Endothelial cell of umbilical vein (primary cell): ENCODE measurements around the gene ACTR1A. TPM values are rescaled to one million over a fixed set of nuclear protein-coding genes. Genes with fewer than 3 reads are reported as not detected.

ENCODE experiments used
- BruUV-seq: library from RNA; stranded (reverse); fragments of 400-500 nt; replicated peaks from 2 replicates; lab custom pipeline; 2021; lab: Mats Ljungman, UMichigan
- CTCF ChIA-PET: fragments of 300-600, 350-600 bp; sonication (Branson Sonifier 250); formaldehyde crosslinking; loops from one replicate; lab custom pipeline; 2021; ENCODE audit warnings: antibody characterized with exemption, inconsistent platforms; lab: Charles Lee
- POLR2A ChIA-PET: fragments of 300-600, 350-600 bp; sonication (Branson Sonifier 250); formaldehyde crosslinking; loops from one replicate; lab custom pipeline; 2021; ENCODE audit warnings: antibody characterized with exemption, inconsistent platforms; lab: Charles Lee
- DNase-seq: peaks from one replicate; pipeline ENCODE4 v3.0.0-alpha.2; 2011; ENCODE audit warnings: low read depth, low spot score
- FAIRE-seq: peaks from 2 replicates; lab custom pipeline; 2011; peaks lifted over from hg19 to GRCh38; lab: Jason Lieb, UNC
- H2AFZ ChIP-seq: 2 replicates; pipeline ENCODE4 v1.6.0; 2012; ENCODE audit warnings: low read depth, low read length, control low read depth, inconsistent platforms
- H3K27ac ChIP-seq: 2 replicates; pipeline ENCODE4 v1.5.1; 2011; ENCODE audit warnings: low read depth, mild to moderate bottlenecking, control low read depth, low read length, moderate library complexity; ENCODE audit not compliant: insufficient read depth
- H3K27me3 ChIP-seq, 2 experiments: 2 replicates each; pipeline versions ENCODE4 v1.6.0 to v1.6.1; 2011; ENCODE audit warnings: low read length in 2 of 2, mixed read lengths in 1 of 2; ENCODE audit not compliant: control insufficient read depth in 2 of 2, insufficient read depth in 2 of 2
- H3K36me3 ChIP-seq, 2 experiments: 2 replicates in 1 of 2; 3 replicates in 1 of 2; pipeline ENCODE4 v1.5.1; 2011; ENCODE audit warnings: low read length in 2 of 2, mild to moderate bottlenecking in 1 of 2, moderate library complexity in 1 of 2; ENCODE audit not compliant: control insufficient read depth in 2 of 2, insufficient read depth in 2 of 2; ENCODE audit errors: extremely low read depth in 1 of 2
- H3K4me1 ChIP-seq: 3 replicates; pipeline ENCODE4 v1.5.1; 2011; ENCODE audit warnings: mild to moderate bottlenecking, low read length; ENCODE audit not compliant: control insufficient read depth, insufficient read depth; ENCODE audit errors: extremely low read depth
- H3K4me2 ChIP-seq: 2 replicates; pipeline ENCODE4 v1.6.1; 2011; ENCODE audit warnings: low read length, control low read depth, mixed read lengths; ENCODE audit not compliant: insufficient read depth
- H3K4me3 ChIP-seq, 3 experiments: fragments of 200-600 bp in 1 of 3; sonication (generic), shearing (Covaris generic) in 1 of 3; replicated peaks in 1 of 3; 2 replicates each; pipeline ENCODE4 v1.5.1; 2011 to 2016; ENCODE audit warnings: control low read depth in 3 of 3, low read length in 3 of 3, mild to moderate bottlenecking in 2 of 3, inconsistent platforms in 1 of 3, low read depth in 1 of 3, moderate library complexity in 1 of 3; ENCODE audit not compliant: insufficient read depth in 1 of 3
- H3K79me2 ChIP-seq: 2 replicates; pipeline ENCODE4 v1.6.0; 2012; ENCODE audit warnings: low read length, inconsistent platforms; ENCODE audit not compliant: control insufficient read depth, insufficient read depth
- H3K9ac ChIP-seq: replicated peaks from 2 replicates; pipeline ENCODE3; 2011; ENCODE audit warnings: low read length, control low read depth; ENCODE audit not compliant: insufficient read depth; ENCODE audit errors: extremely low read depth
- H3K9me1 ChIP-seq: replicated peaks from 3 replicates; pipeline ENCODE4 v1.6.0; 2011; ENCODE audit warnings: mild to moderate bottlenecking, low read length; ENCODE audit not compliant: control insufficient read depth, insufficient read depth; ENCODE audit errors: extremely low read depth
- H3K9me3 ChIP-seq: replicated peaks from 2 replicates; pipeline ENCODE4 v1.5.1; 2012; ENCODE audit warnings: low read length, inconsistent platforms; ENCODE audit not compliant: control insufficient read depth, insufficient read depth
- H4K20me1 ChIP-seq: replicated peaks from 2 replicates; pipeline ENCODE3; 2011; ENCODE audit warnings: mild to moderate bottlenecking, low read length; ENCODE audit not compliant: control insufficient read depth, insufficient read depth; ENCODE audit errors: extremely low read depth
- CTCF ChIP-seq, 2 donors: IDR thresholded peaks; 1 replicate in 1 of 2; 2 replicates in 1 of 2; pipeline ENCODE4 v1.5.1; 2011; ENCODE audit warnings: low read length in 2 of 2, mild to moderate bottlenecking in 2 of 2, moderate library complexity in 2 of 2, control low read depth in 1 of 2, inconsistent platforms in 1 of 2, low read depth in 1 of 2; ENCODE audit not compliant: insufficient read depth in 1 of 2; ENCODE audit errors: extremely low read depth in 1 of 2
- EZH2 ChIP-seq: IDR thresholded peaks from 2 replicates; pipeline ENCODE4 v1.6.1; 2012; ENCODE audit warnings: borderline replicate concordance, low read depth, mild to moderate bottlenecking, moderate library complexity, low read length, inconsistent platforms; ENCODE audit not compliant: severe bottlenecking
- FOS ChIP-seq: IDR thresholded peaks from 2 replicates; pipeline ENCODE4 v1.6.1; 2011; ENCODE audit warnings: mild to moderate bottlenecking, low read length, moderate library complexity, borderline replicate concordance; ENCODE audit not compliant: insufficient read depth
- GATA2 ChIP-seq: IDR thresholded peaks from 2 replicates; pipeline ENCODE4 v1.7.0; 2011; ENCODE audit warnings: low read depth, mild to moderate bottlenecking, moderate library complexity, mixed read lengths, low read length; ENCODE audit not compliant: insufficient read length, insufficient read depth
- MAX ChIP-seq: IDR thresholded peaks from 2 replicates; pipeline ENCODE4 v1.6.1; 2011; ENCODE audit not compliant: insufficient read depth, insufficient read length
- MYC ChIP-seq: IDR thresholded peaks from one replicate; pipeline ENCODE4 v1.6.1; 2011; ENCODE audit warnings: mild to moderate bottlenecking, low read depth, low read length
- POLR2AphosphoS5 ChIP-seq: IDR thresholded peaks from 2 replicates; pipeline ENCODE4 v1.6.1; 2012; ENCODE audit warnings: low read depth, mild to moderate bottlenecking, control low read depth, low read length, moderate library complexity; ENCODE audit not compliant: insufficient read depth
- dilution Hi-C: fragments of 300-500 bp; cut with MboI; formaldehyde crosslinking; loops from one replicate; pipeline ENCODE4 v1.15.0; 2019; ENCODE audit warnings: low sequenced_read_pairs; ENCODE audit not compliant: extremely low pct_ligation_motif_present
- intact Hi-C: fragments of 100-400 bp; cut with micrococcal nuclease; formaldehyde crosslinking; loops from one replicate; pipeline ENCODE4 v1.10.0; 2022
- polyA plus RNA-seq, 4 experiments: library from polyadenylated mRNA; depleted of rRNA in 3 of 4; stranded (reverse) in 3 of 4; unstranded in 1 of 4; fragments of >200 nt; gene quantifications; 2 replicates each; pipeline versions ENCODE4 v1.2.1 to v1.2.3, GENCODE V29; 2011 to 2012; ENCODE audit warnings: missing spikeins in 1 of 4
- total RNA-seq: library from RNA; stranded (reverse); gene quantifications from 2 replicates; pipeline ENCODE4 v1.2.3, GENCODE V29; 2021

The ACTR1A gene
- total and polyA plus RNA-seq, 2 donors (not counting 3 experiments of a cell fraction or from before 2014, with no cell fraction given), result 155 to 164 TPM

GRCh38 chr10:102467318-102467717, 35.2 kb downstream of the ACTR1A start:
- Histone ChIP-seq H3K4me2 (no peak overlapping the region), H4K20me1 (no peaks in the 10 kb centered on the region), H3K9me3 (no peaks in the 10 kb centered on the region), H3K9ac (no peak overlapping the region), H3K9me1 (no peaks in the 10 kb centered on the region), H3K27ac (no peak overlapping the region), H3K27me3 (peaks cover 0 to 4% of the 10 kb centered on the region in 2 experiments), H3K36me3 (no peaks in the 10 kb centered on the region), H3K79me2 (no peaks in the 10 kb centered on the region), H3K4me3 (no peak overlapping the region), H3K4me1 (no peaks in the 10 kb centered on the region), H2AFZ (no peak overlapping the region)
- no peak for FAIRE-seq
- BruUV-seq, result no TSS peak
- POLR2A ChIA-PET, result no interaction called here
- CTCF ChIA-PET, result no interaction called here
- dilution Hi-C loops (no loop called here), intact Hi-C loops (no loop called here)
- DNase-seq, result no peak
- TF ChIP-seq FOS (no peak), MAX (no peak)

GRCh38 chr10:102465466-102465865, 37.0 kb downstream of the ACTR1A start:
- DNase-seq (no peak), FAIRE-seq (no peak)
- BruUV-seq, result no TSS peak
- peaks cover 7% of the 10 kb centered on the region for H3K4me1 ChIP-seq
- H3K9me1 ChIP-seq, result no peaks in the 10 kb centered on the region
- no peak overlapping the region for H3K9ac ChIP-seq
- H3K27ac ChIP-seq, result no peak overlapping the region
- H3K27me3 ChIP-seq, result peaks cover 0 to 4% of the 10 kb centered on the region in 2 experiments
- H3K4me3 ChIP-seq, result no peak overlapping the region
- no peaks in the 10 kb centered on the region for H3K36me3 ChIP-seq
- dilution Hi-C loops, result no loop called here
- H3K4me2 ChIP-seq, result no peak overlapping the region
- ChIA-PET CTCF (no interaction called here), POLR2A (no interaction called here)
- H4K20me1 ChIP-seq, result no peaks in the 10 kb centered on the region
- H3K9me3 ChIP-seq, result no peaks in the 10 kb centered on the region
- intact Hi-C loops, result no loop called here
- no peaks in the 10 kb centered on the region for H3K79me2 ChIP-seq
- no peak overlapping the region for H2AFZ ChIP-seq
- TF ChIP-seq MAX, result no peak
- TF ChIP-seq POLR2AphosphoS5, result no peak
- no peak for TF ChIP-seq CTCF (IDR thresholded peaks at IDR 0.05; ENCODE audit: extremely low read depth in 1 of 2, insufficient read depth in 1 of 2, low read depth in 1 of 2, low read length in 2 of 2)
- no peak for TF ChIP-seq MYC
- TF ChIP-seq GATA2, result no peak
- TF ChIP-seq EZH2, result no peak
